ENCODE data around the gene ELAPOR2.
"Not testable (repeated sequence)": the region's sequence is repeated elsewhere in the genome, so short reads cannot be mapped to it uniquely, and the experiment has no call there.

- not testable (repeated sequence) for TF ChIP-seq CTCF (conservative IDR thresholded peaks at IDR 0.05; ENCODE audit: low read depth, low read length); POLR2A (IDR thresholded peaks at IDR 0.05; ENCODE audit: low read depth, low read length); ELK1 (IDR thresholded peaks at IDR 0.05; ENCODE audit: borderline replicate concordance, low read depth, low read length); BHLHE40 (IDR thresholded peaks at IDR 0.05; ENCODE audit: low read depth, low read length); RAD21 (IDR thresholded peaks at IDR 0.05; ENCODE audit: low read length); MXI1 (IDR thresholded peaks at IDR 0.05; ENCODE audit: borderline replicate concordance, low read depth, low read length); SMC3 (IDR thresholded peaks at IDR 0.05; ENCODE audit: low read depth, low read length); MAZ (IDR thresholded peaks at IDR 0.05; ENCODE audit: borderline replicate concordance, low read depth, low read length)
Measured at GRCh38 chr7:87039691-87040299, 19.7 kb downstream of the ELAPOR2 start.
